ENCODE data around the gene ADCK1.

- no peak for TF ChIP-seq MYC (IDR thresholded peaks at IDR 0.05; ENCODE audit: low read depth, low read length)
- no peak for TF ChIP-seq FOS (IDR thresholded peaks at IDR 0.05; ENCODE audit: borderline replicate concordance, insufficient read depth, low read length)
- no peak for TF ChIP-seq CTCF (IDR thresholded peaks at IDR 0.05; ENCODE audit: extremely low read depth in 1 of 2, insufficient read depth in 1 of 2, low read depth in 1 of 2, low read length in 2 of 2)
- TF ChIP-seq POLR2A (IDR thresholded peaks at IDR 0.05; ENCODE audit: low read depth, low read length) = no peak
- TF ChIP-seq EZH2 (IDR thresholded peaks at IDR 0.05; ENCODE audit: borderline replicate concordance, low read depth, low read length, severe bottlenecking) = no peak
- no peak for TF ChIP-seq JUN (IDR thresholded peaks at IDR 0.05; ENCODE audit: borderline replicate concordance, insufficient read depth, insufficient read length, low read depth)
These were observed 26.1 kb downstream of the ADCK1 start for GRCh38 chr14:77825895-77826519.
